DND-41 (cell line): ENCODE results near the gene MUL1.

Experiments used
- ATAC-seq: fragments of 200-7000 bp; cut with Tn5 transposase; 3 replicates; pipeline ENCODE4 v1.9.1; 2021; ENCODE audit warnings: low read depth; ENCODE audit not compliant: insufficient read depth
- DNase-seq: peaks from one replicate; pipeline ENCODE4 v3.0.0-alpha.2; 2020
- H2AFZ ChIP-seq: 2 replicates; pipeline ENCODE4 v1.6.0; 2012; ENCODE audit warnings: low read depth, low read length
- H3K27ac ChIP-seq: 2 replicates; pipeline ENCODE4 v1.5.1; 2012; ENCODE audit warnings: low read length, inconsistent platforms
- H3K27me3 ChIP-seq: fragments of 200-600 bp; sonication (generic); 2 replicates; pipeline ENCODE4 v1.6.0; 2012; ENCODE audit warnings: low read length, mild to moderate bottlenecking, inconsistent platforms; ENCODE audit not compliant: insufficient read depth, poor library complexity
- H3K36me3 ChIP-seq: 2 replicates; pipeline ENCODE4 v1.5.1; 2012; ENCODE audit warnings: low read length, inconsistent platforms; ENCODE audit not compliant: insufficient read depth
- H3K4me1 ChIP-seq: 2 replicates; pipeline ENCODE4 v1.5.1; 2012; ENCODE audit warnings: mild to moderate bottlenecking, low read length; ENCODE audit not compliant: insufficient read depth
- H3K4me2 ChIP-seq: 2 replicates; pipeline ENCODE4 v1.6.0; 2012; ENCODE audit warnings: mild to moderate bottlenecking, moderate library complexity, low read length, inconsistent platforms; ENCODE audit not compliant: insufficient read depth
- H3K4me3 ChIP-seq, 2 experiments: fragments of 200-600 bp in 1 of 2; shearing (Covaris generic) in 1 of 2; 2 replicates each; pipeline ENCODE4 v1.5.1; 2012 to 2016; ENCODE audit warnings: inconsistent platforms in 2 of 2, low read length in 2 of 2, mild to moderate bottlenecking in 2 of 2, low read depth in 1 of 2, moderate library complexity in 1 of 2
- H3K79me2 ChIP-seq: 2 replicates; pipeline ENCODE4 v1.6.0; 2012; ENCODE audit warnings: low read length, inconsistent platforms; ENCODE audit not compliant: insufficient read depth
- H3K9ac ChIP-seq: 2 replicates; pipeline ENCODE4 v1.6.0; 2012; ENCODE audit warnings: low read depth, mild to moderate bottlenecking, inconsistent platforms, low read length, moderate library complexity
- H3K9me3 ChIP-seq: 2 replicates; pipeline ENCODE4 v1.5.1; 2012; ENCODE audit warnings: low read length, moderate library complexity, mild to moderate bottlenecking, inconsistent platforms; ENCODE audit not compliant: insufficient read depth, severe bottlenecking
- H4K20me1 ChIP-seq: 2 replicates; pipeline ENCODE4 v1.6.0; 2012; ENCODE audit warnings: low read length; ENCODE audit not compliant: insufficient read depth
- EZH2 ChIP-seq: IDR thresholded peaks from 3 replicates; pipeline ENCODE4 v1.6.1; 2012; ENCODE audit warnings: borderline replicate concordance, low read depth, mild to moderate bottlenecking, moderate library complexity, low read length, inconsistent platforms; ENCODE audit not compliant: severe bottlenecking
- TF ChIP-seq, protein P1 (sequence below): IDR thresholded peaks from 2 replicates; pipeline ENCODE4 v1.5.1; 2012; ENCODE audit warnings: borderline replicate concordance, low read length, moderate library complexity, mild to moderate bottlenecking; ENCODE audit not compliant: poor library complexity, severe bottlenecking; ENCODE audit errors: extremely low read depth

MUL1 gene

DNA sequence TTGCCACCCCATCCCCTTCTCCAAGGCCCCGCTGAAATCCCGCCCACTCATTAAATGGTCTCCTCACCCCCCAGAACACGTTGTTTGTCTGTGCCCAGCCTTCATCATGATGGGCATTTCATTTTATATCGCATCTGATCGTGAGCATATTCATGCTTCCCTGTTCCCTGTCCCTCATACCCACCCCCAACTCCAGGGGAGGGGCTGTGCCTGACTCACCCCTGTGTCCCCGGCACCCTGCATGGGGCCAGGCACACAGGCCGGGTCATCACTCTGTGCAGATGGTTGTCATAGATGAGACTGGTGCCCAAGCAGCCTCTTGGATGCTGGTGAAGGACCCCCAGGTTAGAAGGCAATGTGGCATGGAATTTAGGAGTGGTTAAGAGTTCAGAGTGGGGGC is 33.0 kb downstream of the MUL1 start:
- H3K36me3 ChIP-seq: no peaks in the 10 kb centered on the region
- TF ChIP-seq EZH2: no peak
- TF ChIP-seq, protein P1, sequence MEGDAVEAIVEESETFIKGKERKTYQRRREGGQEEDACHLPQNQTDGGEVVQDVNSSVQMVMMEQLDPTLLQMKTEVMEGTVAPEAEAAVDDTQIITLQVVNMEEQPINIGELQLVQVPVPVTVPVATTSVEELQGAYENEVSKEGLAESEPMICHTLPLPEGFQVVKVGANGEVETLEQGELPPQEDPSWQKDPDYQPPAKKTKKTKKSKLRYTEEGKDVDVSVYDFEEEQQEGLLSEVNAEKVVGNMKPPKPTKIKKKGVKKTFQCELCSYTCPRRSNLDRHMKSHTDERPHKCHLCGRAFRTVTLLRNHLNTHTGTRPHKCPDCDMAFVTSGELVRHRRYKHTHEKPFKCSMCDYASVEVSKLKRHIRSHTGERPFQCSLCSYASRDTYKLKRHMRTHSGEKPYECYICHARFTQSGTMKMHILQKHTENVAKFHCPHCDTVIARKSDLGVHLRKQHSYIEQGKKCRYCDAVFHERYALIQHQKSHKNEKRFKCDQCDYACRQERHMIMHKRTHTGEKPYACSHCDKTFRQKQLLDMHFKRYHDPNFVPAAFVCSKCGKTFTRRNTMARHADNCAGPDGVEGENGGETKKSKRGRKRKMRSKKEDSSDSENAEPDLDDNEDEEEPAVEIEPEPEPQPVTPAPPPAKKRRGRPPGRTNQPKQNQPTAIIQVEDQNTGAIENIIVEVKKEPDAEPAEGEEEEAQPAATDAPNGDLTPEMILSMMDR: no peak

DNA sequence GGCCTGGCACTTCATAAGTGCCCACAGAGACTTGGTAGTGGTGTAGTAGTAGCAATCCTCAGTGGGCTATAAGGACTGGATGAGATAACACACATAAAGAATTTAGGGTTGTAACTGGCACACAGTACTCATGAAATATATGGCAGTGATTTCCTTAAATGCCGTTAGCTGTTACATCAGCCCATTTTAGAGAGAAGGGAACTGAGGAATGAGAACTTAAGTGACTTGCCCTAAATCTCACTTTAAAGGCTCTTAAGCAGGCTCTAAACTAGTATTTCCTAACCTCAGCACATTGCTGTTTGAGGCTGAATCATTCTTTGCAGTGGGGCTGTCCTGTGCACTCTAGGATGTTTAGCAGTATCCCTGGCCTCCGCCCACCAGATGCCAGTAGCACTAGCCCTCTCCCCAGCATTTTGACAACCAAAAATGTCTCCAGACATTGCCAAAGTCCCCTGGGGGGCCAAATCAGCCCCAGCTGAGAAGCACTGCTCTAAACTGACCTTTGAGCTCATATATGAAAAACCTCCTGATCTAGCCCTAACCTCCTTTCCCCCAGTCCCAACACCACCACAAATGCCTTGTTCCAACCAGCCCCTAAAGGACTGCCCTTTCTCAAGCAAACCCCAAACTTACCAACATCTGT is 33.5 kb downstream of the MUL1 start:
- ATAC-seq (no peak), DNase-seq (no peak)
- no peak overlapping the region for H3K27ac ChIP-seq
- no peak overlapping the region for H3K4me3 ChIP-seq
- no peak overlapping the region for H3K4me2 ChIP-seq
- H2AFZ ChIP-seq: no peak overlapping the region
- TF ChIP-seq, protein P1: no peak
- no peak for TF ChIP-seq EZH2
- H3K4me1 ChIP-seq: no peaks in the 10 kb centered on the region
- no peak overlapping the region for H3K9ac ChIP-seq
- no peaks in the 10 kb centered on the region for H3K9me3 ChIP-seq
- H3K36me3 ChIP-seq: no peaks in the 10 kb centered on the region
- H4K20me1 ChIP-seq: peaks cover 3% of the 10 kb centered on the region; the same call in 1 of the 2 replicates
- H3K79me2 ChIP-seq: no peaks in the 10 kb centered on the region
- no peaks in the 10 kb centered on the region for H3K27me3 ChIP-seq

More for the DNA sequence above, 33.0 kb downstream of the MUL1 start:
- Histone ChIP-seq H3K4me3 (no peak overlapping the region), H3K27ac (no peak overlapping the region), H4K20me1 (peaks cover 3% of the 10 kb centered on the region; the same call in 1 of the 2 replicates), H3K9ac (no peak overlapping the region), H3K27me3 (peaks cover under 1% of the 10 kb centered on the region), H3K9me3 (no peaks in the 10 kb centered on the region), H2AFZ (no peak overlapping the region), H3K79me2 (no peaks in the 10 kb centered on the region), H3K4me2 (no peak overlapping the region), H3K4me1 (no peaks in the 10 kb centered on the region)
- ATAC-seq (no peak), DNase-seq (no peak)

DNA sequence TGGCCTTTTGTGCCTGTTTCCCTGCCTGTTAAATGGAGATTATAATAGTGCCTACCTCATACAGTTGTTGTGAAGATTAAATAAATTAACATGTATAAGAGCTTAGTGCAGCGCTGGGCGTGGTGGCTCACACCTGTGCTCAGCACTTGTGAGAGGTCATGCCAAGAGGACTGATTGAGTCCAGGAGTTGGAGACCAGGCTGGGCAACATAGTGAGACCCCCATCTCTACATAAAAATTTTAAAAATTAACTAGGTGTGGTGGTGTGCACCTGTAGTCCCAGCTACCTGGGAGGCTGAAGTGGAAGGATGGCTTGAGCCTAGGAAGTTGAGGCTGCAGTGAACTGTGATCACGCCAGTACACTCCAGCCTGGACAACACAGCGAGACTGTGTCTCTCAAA is 34.1 kb downstream of the MUL1 start:
- no peak for DNase-seq
- no peak overlapping the region for H3K9ac ChIP-seq

More for the DNA sequence above, 34.1 kb downstream of the MUL1 start:
- no peaks in the 10 kb centered on the region for H3K4me1 ChIP-seq
- no peaks in the 10 kb centered on the region for H3K27me3 ChIP-seq
- no peak overlapping the region for H3K27ac ChIP-seq
- no peaks in the 10 kb centered on the region for H3K36me3 ChIP-seq
- no peak overlapping the region for H2AFZ ChIP-seq
- H3K4me2 ChIP-seq: no peak overlapping the region
- H3K9me3 ChIP-seq: no peaks in the 10 kb centered on the region
- no peaks in the 10 kb centered on the region for H3K79me2 ChIP-seq
- ATAC-seq: no peak
- no peak overlapping the region for H3K4me3 ChIP-seq
- H4K20me1 ChIP-seq: peaks cover 3% of the 10 kb centered on the region; the same call in 1 of the 2 replicates
- no peak for TF ChIP-seq EZH2
- TF ChIP-seq, protein P1: no peak
